Upper lobe of left lung (tissue), 4 donors: ENCODE measurements around the gene ATG7.

Experiments used
- EP300 ChIP-seq, 4 donors: sonication (generic); formaldehyde crosslinking; IDR thresholded peaks; one replicate each; pipeline ENCODE4 v1.5.1; 2017; ENCODE audit warnings: antibody characterized with exemption in 4 of 4, control low read depth in 2 of 4
- POLR2A ChIP-seq, 4 donors: fragments of 450-650 bp; IDR thresholded peaks; one replicate each; pipeline ENCODE4 v1.5.1; 2016 to 2017; ENCODE audit warnings: antibody characterized with exemption in 4 of 4, mild to moderate bottlenecking in 2 of 4

GRCh38 chr3:11248596-11248995 lies 23.6 kb upstream of the ATG7 start:
- TF ChIP-seq EP300 (IDR thresholded peaks at IDR 0.05) (no peak), POLR2A (IDR thresholded peaks at IDR 0.05) (no peak)
